Measurements from ENCODE around the gene NFKB1. TPM values are rescaled to one million over a fixed set of nuclear protein-coding genes. Genes with fewer than 3 reads are reported as not detected.
"Not testable (repeated sequence)": the region's sequence is repeated elsewhere in the genome, so short reads cannot be mapped to it uniquely, and the experiment has no call there.

NFKB1 gene
- total and polyA plus RNA-seq, 5 experiments from 2014 or later: 27.5 to 101 (median 82.2) TPM

DNA sequence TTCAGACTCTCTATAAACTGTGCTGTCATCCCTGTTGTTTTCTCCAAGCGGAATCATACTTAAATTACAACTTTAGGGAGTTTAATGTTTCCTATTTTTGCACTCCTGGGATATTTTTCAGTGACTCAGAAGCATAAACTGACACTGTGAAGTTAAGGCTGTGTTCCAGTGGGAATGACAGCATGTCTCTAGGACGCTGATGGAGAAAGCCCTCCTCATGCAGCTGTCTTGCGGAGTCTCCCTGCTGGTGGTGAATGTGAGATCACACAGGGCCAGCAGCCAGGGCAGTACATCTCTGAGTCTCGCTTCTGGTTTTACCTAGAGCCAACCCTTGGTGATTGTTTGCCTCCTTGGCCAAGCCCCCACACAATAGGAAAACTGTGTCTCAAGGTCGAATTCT lies 53.3 kb downstream of the NFKB1 start:
- POLR2A ChIA-PET: interaction anchor here (0.5 kb wide), 1 partner anchor 15 kb away, joined by 3 read pairs; no protein-coding TSS in a partner anchor
- no peaks in the 10 kb centered on the region for H3K9me3 Mint-ChIP-seq
- DNase-seq (no peak), ATAC-seq (no peak)
- peaks cover 34 to 60% (median 39%) of the 10 kb centered on the region in 4 donors for H3K4me1 Mint-ChIP-seq
- H3K27me3 Mint-ChIP-seq: no peaks in the 10 kb centered on the region
- peak overlapping the region in 3 of 10 donors; percentile 50 to 73 (median 51) for H3K27ac Mint-ChIP-seq
- peaks cover 7 to 41% (median 16%) of the 10 kb centered on the region in 3 donors for H3K36me3 Mint-ChIP-seq
- no peak overlapping the region for H3K4me3 Mint-ChIP-seq

DNA sequence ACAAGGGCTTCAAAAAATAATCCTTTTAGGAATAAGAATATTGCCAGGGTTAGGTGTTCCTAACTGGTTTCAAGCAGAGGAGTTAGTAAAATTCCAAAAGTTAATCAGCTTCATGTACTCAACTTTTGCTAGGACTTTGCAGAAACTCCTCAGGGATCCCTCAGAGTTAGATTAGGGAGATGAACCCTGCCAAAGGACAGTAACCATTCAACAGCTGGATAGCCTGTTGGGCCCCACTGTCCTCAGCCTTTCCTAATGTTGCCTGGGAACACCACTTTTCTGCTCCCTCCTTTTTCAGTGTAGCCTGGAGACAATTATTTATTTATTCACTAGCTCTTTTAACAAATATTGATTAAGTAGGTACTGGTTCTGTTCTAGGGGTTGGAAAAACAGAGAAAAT lies 53.8 kb downstream of the NFKB1 start:
- no peak for ATAC-seq
- no peak overlapping the region for H3K27ac Mint-ChIP-seq
- peaks cover 7 to 39% (median 16%) of the 10 kb centered on the region in 3 donors for H3K36me3 Mint-ChIP-seq
- DNase-seq: no peak
- no peak overlapping the region for H3K4me3 Mint-ChIP-seq
- H3K9me3 Mint-ChIP-seq: no peaks in the 10 kb centered on the region
- no peaks in the 10 kb centered on the region for H3K27me3 Mint-ChIP-seq
- peaks cover 29 to 60% (median 40%) of the 10 kb centered on the region in 4 donors for H3K4me1 Mint-ChIP-seq
- POLR2A ChIA-PET: no interaction called here

DNA sequence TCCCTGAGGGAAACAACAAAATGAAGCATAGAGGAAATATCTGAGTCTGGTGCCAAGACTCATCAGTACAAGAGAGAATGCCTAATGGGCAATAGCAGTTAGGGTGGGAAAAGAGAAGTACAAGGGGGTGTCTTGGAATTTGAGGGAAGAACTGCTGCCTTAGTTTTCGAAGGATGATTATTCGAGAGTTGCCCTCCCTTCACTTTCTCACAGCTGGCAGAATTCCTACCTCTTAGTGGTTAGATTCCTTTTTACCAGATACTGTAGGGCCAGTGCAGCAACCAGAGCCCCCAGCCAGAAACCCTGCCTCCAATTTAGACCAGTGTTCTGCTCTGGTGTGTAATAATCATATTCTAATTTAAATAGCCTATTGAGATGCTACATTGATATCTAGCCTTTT lies 56.5 kb downstream of the NFKB1 start:
- DNase-seq: no peak
- Mint-ChIP-seq H3K9me3 (no peaks in the 10 kb centered on the region), H3K27me3 (no peaks in the 10 kb centered on the region), H3K4me1 (peaks cover 6 to 63% (median 29%) of the 10 kb centered on the region in 4 donors), H3K36me3 (peaks cover 0 to 30% (median 5%) of the 10 kb centered on the region in 3 donors), H3K4me3 (no peak overlapping the region), H3K27ac (peak overlapping the region in 2 of 10 donors; percentile 6 to 49)
- ATAC-seq: no peak
- POLR2A ChIA-PET: interaction anchor here (0.6 to 0.9 kb wide), 2 partner anchors 136 to 502 kb away, joined by 3 to 4 read pairs; no protein-coding TSS in a partner anchor

DNA sequence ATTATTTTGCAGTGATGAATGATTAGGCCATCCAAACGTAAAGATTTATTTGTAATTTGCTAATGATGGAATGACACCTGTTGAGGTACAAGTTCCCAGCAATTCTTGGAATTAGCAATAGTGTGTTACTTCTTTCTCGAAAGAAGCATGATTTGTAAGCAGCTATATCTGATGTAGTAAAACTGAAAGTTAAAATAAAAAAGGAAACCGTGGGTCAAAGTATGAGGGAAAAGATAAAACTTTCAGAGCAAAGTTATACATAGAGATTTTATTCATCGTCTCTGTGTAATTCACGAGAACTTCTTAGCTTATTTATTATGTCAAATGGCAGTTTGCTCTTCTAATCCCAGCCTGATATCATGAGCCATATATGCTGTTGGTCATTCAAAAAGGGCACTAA lies 59.0 kb downstream of the NFKB1 start:
- Mint-ChIP-seq H3K27me3 (no peaks in the 10 kb centered on the region), H3K9me3 (no peaks in the 10 kb centered on the region), H3K4me3 (peak overlapping the region; percentile 58 to 87 (median 78)), H3K36me3 (peaks cover 0 to 34% (median 14%) of the 10 kb centered on the region in 3 donors), H3K4me1 (peaks cover 13 to 60% (median 29%) of the 10 kb centered on the region in 4 donors), H3K27ac (peak overlapping the region in 8 of 10 donors; percentile 73 to 90 (median 86))
- POLR2A ChIA-PET: no interaction called here
- ATAC-seq: peak in 1 of 2 donors; percentile 24
- DNase-seq: no peak

DNA sequence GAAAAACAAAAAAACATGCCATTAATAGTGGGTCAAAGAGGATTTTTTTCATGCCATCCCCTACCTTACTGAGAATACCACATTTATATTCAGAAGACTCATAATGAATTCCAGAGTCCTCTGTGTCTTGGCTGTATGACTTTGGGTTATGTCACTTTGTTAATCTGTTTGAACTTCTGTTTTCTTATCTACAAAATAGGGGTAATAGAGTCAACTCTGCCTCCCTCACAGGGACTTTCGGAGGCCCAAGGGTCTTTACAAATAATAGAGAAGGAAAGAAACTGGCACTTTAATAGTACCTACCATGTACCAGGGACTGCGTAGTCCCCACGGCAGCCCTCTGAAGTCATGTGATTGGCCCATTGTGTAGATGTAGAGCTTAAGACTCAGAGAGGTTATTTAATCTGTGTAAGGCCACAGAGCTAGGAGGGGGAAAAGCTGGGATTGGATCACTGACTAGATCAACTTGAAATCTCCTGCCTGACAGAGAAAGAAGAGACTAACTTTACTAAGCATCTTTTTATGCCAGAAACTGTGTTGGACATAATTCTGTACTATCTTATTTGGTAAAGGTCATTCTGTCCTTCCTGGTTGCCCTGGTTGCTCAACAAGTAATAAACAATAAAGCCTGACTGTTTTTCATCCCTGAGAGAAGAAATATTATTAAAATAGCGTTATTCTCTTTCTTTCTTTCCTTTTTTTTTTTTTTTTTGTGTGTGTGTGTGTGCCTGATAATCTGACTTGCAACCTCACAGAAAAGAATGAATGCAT lies 59.6 kb downstream of the NFKB1 start:
- Mint-ChIP-seq H3K4me1 (peaks cover 20 to 67% (median 35%) of the 10 kb centered on the region in 4 donors), H3K27ac (peak overlapping the region in 8 of 10 donors; percentile 73 to 90 (median 86)), H3K4me3 (peak overlapping the region; percentile 58 to 87 (median 78)), H3K27me3 (no peaks in the 10 kb centered on the region), H3K36me3 (peaks cover 0 to 34% (median 14%) of the 10 kb centered on the region in 3 donors), H3K9me3 (no peaks in the 10 kb centered on the region)
- POLR2A ChIA-PET: no interaction called here
- no peak for ATAC-seq
- DNase-seq: no peak

DNA sequence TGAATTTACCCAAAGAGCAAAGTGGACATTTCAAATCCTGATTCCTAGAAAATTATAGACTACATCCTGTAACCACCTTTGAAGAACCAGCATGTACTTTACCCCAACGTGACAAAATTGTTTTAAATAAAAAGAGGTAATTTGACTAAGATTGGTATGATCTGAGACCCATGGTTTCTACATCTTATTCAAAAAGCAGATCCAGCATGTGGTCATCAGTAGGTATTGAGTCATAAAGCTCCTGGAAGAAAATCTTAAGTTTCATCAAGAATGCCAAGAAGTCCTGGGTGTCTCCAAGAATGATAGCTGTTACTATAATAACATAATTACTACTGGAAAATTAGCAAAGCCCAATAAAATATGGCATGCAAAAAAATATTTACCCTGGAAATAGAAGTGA lies 61.8 kb downstream of the NFKB1 start:
- DNase-seq (no peak), ATAC-seq (no peak)
- peaks cover 0 to 44% (median 18%) of the 10 kb centered on the region in 3 donors for H3K36me3 Mint-ChIP-seq
- no peaks in the 10 kb centered on the region for H3K9me3 Mint-ChIP-seq
- no peaks in the 10 kb centered on the region for H3K27me3 Mint-ChIP-seq
- H3K27ac Mint-ChIP-seq: peak overlapping the region in 3 of 10 donors; percentile 3 to 66 (median 8)
- POLR2A ChIA-PET: interaction anchor here (0.7 kb wide), 1 partner anchor 28 kb away, joined by 3 read pairs; no protein-coding TSS in a partner anchor
- peaks cover 38 to 81% (median 48%) of the 10 kb centered on the region in 4 donors for H3K4me1 Mint-ChIP-seq
- H3K4me3 Mint-ChIP-seq: no peak overlapping the region

DNA sequence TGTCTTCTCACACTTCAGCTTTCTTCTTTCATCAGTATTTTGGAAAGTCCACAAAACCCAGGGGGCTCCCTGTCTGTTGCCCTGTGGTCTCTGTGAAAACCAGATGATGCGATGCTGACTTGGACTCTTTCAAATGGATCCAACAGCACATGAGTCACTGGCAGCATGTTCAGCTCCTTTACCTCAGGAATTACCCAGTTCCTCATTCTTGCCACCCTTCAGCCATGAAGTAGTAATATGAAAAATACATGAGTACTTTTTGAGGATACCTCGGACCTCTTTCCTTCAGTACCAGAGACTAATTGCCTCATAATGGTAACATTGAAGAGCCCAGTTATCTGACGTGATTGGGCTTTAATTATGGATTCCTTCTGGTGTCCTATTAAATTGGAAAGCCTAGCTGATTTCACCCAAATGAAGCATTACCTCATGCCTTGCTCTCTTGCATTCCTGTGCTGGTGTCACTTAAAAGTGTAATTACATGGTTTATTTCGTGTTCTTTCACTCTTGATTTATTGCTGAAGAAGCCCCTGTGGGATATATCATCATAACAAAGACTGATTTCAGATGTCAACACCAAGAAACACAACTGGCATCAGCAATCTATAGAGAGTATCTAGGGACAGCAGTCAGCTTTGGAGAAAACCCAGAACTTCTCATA lies 63.4 kb downstream of the NFKB1 start:
- Mint-ChIP-seq H3K4me1 (peaks cover 47 to 77% (median 51%) of the 10 kb centered on the region in 4 donors), H3K4me3 (peak overlapping the region in 1 of 10 donors; percentile 34)

DNA sequence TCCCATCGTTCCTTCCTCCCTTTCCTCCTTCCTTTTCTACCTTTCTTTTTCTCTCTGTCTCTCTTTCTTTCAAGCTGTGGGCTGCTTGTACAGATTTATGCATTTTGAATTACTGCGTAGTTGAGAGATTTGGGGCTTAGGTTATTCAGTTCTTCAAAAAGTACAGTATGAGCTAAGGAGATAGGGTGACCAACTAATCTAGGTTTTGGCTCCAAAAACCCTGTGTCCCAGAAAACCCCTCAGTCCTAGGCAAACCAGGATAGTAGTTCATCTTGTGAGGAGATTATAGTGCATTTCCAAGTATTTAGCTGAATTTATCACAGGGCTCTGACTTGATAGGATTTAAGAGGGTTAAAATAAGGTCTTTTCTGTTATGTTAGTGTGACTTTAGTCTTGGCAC lies 64.5 kb downstream of the NFKB1 start:
- DNase-seq (no peak), ATAC-seq (no peak)
- H3K9me3 Mint-ChIP-seq: peaks cover 0 to 2% (median 0%) of the 10 kb centered on the region in 9 donors
- H3K36me3 Mint-ChIP-seq: peaks cover 0 to 50% (median 28%) of the 10 kb centered on the region in 3 donors
- peaks cover 39 to 67% (median 50%) of the 10 kb centered on the region in 4 donors for H3K4me1 Mint-ChIP-seq
- peak overlapping the region in 1 of 10 donors; percentile 29 for H3K4me3 Mint-ChIP-seq
- H3K27ac Mint-ChIP-seq: peak overlapping the region in 9 of 10 donors; percentile 1 to 87 (median 60)
- H3K27me3 Mint-ChIP-seq: no peaks in the 10 kb centered on the region
- POLR2A ChIA-PET: interaction anchor here (1.2 kb wide), 1 partner anchor 10 kb away, joined by 4 read pairs; no protein-coding TSS in a partner anchor

More for the DNA sequence above, 63.4 kb downstream of the NFKB1 start:
- Mint-ChIP-seq H3K36me3 (peaks cover 0 to 47% (median 18%) of the 10 kb centered on the region in 3 donors), H3K27ac (peak overlapping the region in 8 of 10 donors; percentile 36 to 85 (median 56)), H3K27me3 (no peaks in the 10 kb centered on the region), H3K9me3 (no peaks in the 10 kb centered on the region)
- ATAC-seq (peak in 1 of 2 donors; percentile 35), DNase-seq (peak in 1 of 10 donors; percentile 22)
- POLR2A ChIA-PET: interaction anchor here (1.4 kb wide), 1 partner anchor 11 kb away, joined by 3 read pairs; no protein-coding TSS in a partner anchor

DNA sequence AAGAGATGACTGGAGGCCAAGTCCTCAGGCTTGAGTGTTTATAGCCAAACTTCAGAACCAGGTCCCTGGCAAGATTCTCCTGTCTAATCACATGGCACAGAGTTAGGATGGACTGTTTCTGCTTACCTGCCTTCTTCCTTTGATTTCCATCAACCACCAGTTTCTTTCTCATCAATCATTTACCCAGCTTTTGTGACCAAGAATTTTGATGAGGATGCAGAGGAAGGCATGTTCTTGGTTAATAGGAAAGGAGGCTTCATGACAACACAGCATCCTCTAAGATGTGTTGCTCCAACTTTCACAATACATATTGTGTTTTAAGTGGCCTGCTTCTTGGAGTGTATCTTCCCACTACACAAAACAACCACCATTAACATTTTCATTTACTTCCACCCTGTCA lies 65.3 kb downstream of the NFKB1 start:
- ATAC-seq: no peak
- peak overlapping the region in 8 of 10 donors; percentile 27 to 76 (median 61) for H3K27ac Mint-ChIP-seq
- peaks cover 0 to 53% (median 31%) of the 10 kb centered on the region in 3 donors for H3K36me3 Mint-ChIP-seq
- no peaks in the 10 kb centered on the region for H3K27me3 Mint-ChIP-seq
- DNase-seq: no peak
- no peak overlapping the region for H3K4me3 Mint-ChIP-seq
- peaks cover 0 to 2% (median 0%) of the 10 kb centered on the region in 9 donors for H3K9me3 Mint-ChIP-seq
- POLR2A ChIA-PET: interaction anchor here (1.2 kb wide), 1 partner anchor 11 kb away, joined by 4 read pairs; no protein-coding TSS in a partner anchor
- H3K4me1 Mint-ChIP-seq: peaks cover 33 to 60% (median 51%) of the 10 kb centered on the region in 4 donors

DNA sequence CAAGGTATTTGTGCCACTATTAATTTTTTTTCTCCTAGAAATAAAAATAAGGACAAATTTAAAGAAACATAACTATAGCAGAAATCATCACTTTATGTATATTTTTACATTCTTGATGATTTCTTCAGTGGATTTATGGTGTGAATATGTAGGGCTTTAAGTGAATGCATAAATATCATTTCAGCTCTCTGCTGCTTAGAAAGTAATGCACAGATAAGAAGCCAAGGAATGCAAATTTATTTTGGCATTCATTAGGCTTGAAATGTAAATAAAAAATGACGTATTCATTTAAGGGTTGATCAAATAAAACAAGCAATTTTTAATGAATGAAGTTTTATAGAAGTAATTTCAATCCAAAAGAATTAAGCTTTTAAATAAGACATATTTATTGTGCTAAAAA lies 66.3 kb downstream of the NFKB1 start:
- H3K27ac Mint-ChIP-seq: peak overlapping the region in 3 of 10 donors; percentile 35 to 71 (median 67)
- ATAC-seq (no peak), DNase-seq (no peak)
- peaks cover 0 to 49% (median 27%) of the 10 kb centered on the region in 3 donors for H3K36me3 Mint-ChIP-seq
- peaks cover 0 to 2% (median 0%) of the 10 kb centered on the region in 9 donors for H3K9me3 Mint-ChIP-seq
- POLR2A ChIA-PET: interaction anchor here (1.1 kb wide), 3 partner anchors 17 to 39 kb away, joined by 3 read pairs; no protein-coding TSS in a partner anchor
- H3K4me1 Mint-ChIP-seq: peaks cover 26 to 62% (median 51%) of the 10 kb centered on the region in 4 donors
- no peaks in the 10 kb centered on the region for H3K27me3 Mint-ChIP-seq
- no peak overlapping the region for H3K4me3 Mint-ChIP-seq

DNA sequence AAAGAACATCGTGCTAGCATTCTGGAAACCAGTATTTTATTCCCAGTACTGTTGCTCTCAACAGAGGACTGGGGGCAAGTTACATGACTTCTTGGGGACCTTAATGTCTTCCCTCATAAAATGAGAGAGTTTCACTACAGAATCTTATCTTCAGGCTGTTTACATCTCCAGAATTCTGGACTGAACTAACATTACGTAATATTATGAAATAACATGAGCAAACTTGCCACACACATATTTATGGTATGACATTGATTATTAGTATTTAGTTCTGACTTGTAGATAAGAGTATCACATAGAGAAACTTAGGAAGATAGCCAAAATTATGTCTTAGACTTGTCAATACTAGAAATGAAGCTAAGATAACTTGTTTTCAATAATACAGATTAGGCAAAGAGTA lies 68.0 kb downstream of the NFKB1 start:
- peaks cover 0 to 38% (median 20%) of the 10 kb centered on the region in 3 donors for H3K36me3 Mint-ChIP-seq
- H3K9me3 Mint-ChIP-seq: peaks cover 0 to 2% (median 0%) of the 10 kb centered on the region in 9 donors
- H3K4me1 Mint-ChIP-seq: peaks cover 29 to 75% (median 60%) of the 10 kb centered on the region in 4 donors

DNA sequence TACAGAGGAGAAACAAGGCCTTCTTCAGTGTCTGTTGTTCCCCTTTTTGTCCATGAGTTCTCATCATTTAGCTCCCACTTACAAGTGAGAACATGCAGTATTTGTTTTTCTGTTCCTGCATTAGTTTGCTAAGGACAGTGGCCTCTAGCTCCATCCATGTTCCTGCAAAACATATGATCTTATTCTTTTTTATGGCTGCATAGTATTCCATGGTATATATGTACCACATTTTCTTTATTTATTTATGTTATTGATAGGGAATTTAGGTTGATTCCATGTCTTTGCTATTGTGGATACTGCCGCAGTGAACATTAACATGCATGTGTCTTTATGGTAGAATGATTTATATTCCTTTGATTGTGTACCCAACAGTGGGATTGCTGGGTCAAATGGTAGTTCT lies 69.1 kb downstream of the NFKB1 start:
- ATAC-seq, POLR2A ChIA-PET, H3K4me3 Mint-ChIP-seq, DNase-seq, H3K9me3 Mint-ChIP-seq, H3K27me3 Mint-ChIP-seq, H3K27ac Mint-ChIP-seq: not testable (repeated sequence)
- H3K36me3 Mint-ChIP-seq: peaks cover 0 to 31% (median 19%) of the 10 kb centered on the region in 3 donors
- peaks cover 29 to 75% (median 60%) of the 10 kb centered on the region in 4 donors for H3K4me1 Mint-ChIP-seq

More for the DNA sequence above, 68.0 kb downstream of the NFKB1 start:
- no peak for ATAC-seq
- H3K27me3 Mint-ChIP-seq: no peaks in the 10 kb centered on the region
- no peak for DNase-seq
- H3K27ac Mint-ChIP-seq: peak overlapping the region in 3 of 10 donors; percentile 15 to 71 (median 41)
- POLR2A ChIA-PET: no interaction called here
- H3K4me3 Mint-ChIP-seq: no peak overlapping the region
